Liver (tissue), 9 donors: ENCODE results near the gene MYL6B. TPM values are rescaled to one million over a fixed set of nuclear protein-coding genes. Genes with fewer than 3 reads are reported as not detected.

Source experiments
- DNase-seq: peaks from one replicate; pipeline ENCODE4 v3.0.0-alpha.2; 2017; ENCODE audit warnings: low spot score
- H3K27ac ChIP-seq, 2 donors: one replicate each; pipeline ENCODE4 v1.7.0; 2013; ENCODE audit warnings: inconsistent platforms in 2 of 2, low read length in 2 of 2, control low read depth in 1 of 2, low read depth in 1 of 2, mild to moderate bottlenecking in 1 of 2
- H3K27me3 ChIP-seq, 4 donors: one replicate each; pipeline versions ENCODE4 v1.6.1 to v1.7.0; 2013; ENCODE audit warnings: low read length in 3 of 4, inconsistent platforms in 1 of 4, mild to moderate bottlenecking in 1 of 4, moderate library complexity in 1 of 4; ENCODE audit not compliant: control insufficient read depth in 4 of 4, insufficient read depth in 4 of 4
- H3K36me3 ChIP-seq, 4 donors: one replicate each; pipeline versions ENCODE4 v1.6.1 to v1.7.0; 2013; ENCODE audit warnings: low read length in 3 of 4, mild to moderate bottlenecking in 3 of 4, low read depth in 1 of 4, moderate library complexity in 1 of 4; ENCODE audit not compliant: control insufficient read depth in 4 of 4, insufficient read depth in 3 of 4
- H3K4me1 ChIP-seq, 4 donors: one replicate each; pipeline versions ENCODE4 v1.6.1 to v1.7.0; 2013; ENCODE audit warnings: low read length in 3 of 4, mild to moderate bottlenecking in 3 of 4, moderate library complexity in 1 of 4; ENCODE audit not compliant: control insufficient read depth in 4 of 4, insufficient read depth in 4 of 4
- H3K4me3 ChIP-seq, 3 donors: one replicate each; pipeline versions ENCODE4 v1.6.1 to v1.7.0; 2013; ENCODE audit warnings: low read length in 3 of 3, control low read depth in 1 of 3, low read depth in 1 of 3, mild to moderate bottlenecking in 1 of 3
- H3K9ac ChIP-seq, 2 donors: one replicate each; pipeline ENCODE4 v1.7.0; 2013; ENCODE audit warnings: low read length in 2 of 2, mild to moderate bottlenecking in 2 of 2, moderate library complexity in 2 of 2, control low read depth in 1 of 2, low read depth in 1 of 2
- H3K9me3 ChIP-seq, 4 donors: one replicate each; pipeline versions ENCODE4 v1.6.1 to v1.7.0; 2013; ENCODE audit warnings: low read length in 3 of 4; ENCODE audit not compliant: control insufficient read depth in 4 of 4
- ATF3 ChIP-seq: IDR thresholded peaks from 2 replicates; pipeline ENCODE4 v1.6.1; 2016; ENCODE audit warnings: antibody characterized with exemption
- CTCF ChIP-seq: fragments of 150-350 bp; IDR thresholded peaks from 2 replicates; pipeline ENCODE4 v1.5.1; 2017; ENCODE audit warnings: improper control_type of control experiment, low read depth, low read length; ENCODE audit not compliant: missing input control
- EGR1 ChIP-seq, 2 donors: IDR thresholded peaks; 2 replicates each; pipeline ENCODE4 v1.6.1; 2016 to 2018; ENCODE audit warnings: antibody characterized with exemption in 2 of 2, low read depth in 2 of 2
- FOXA1 ChIP-seq: IDR thresholded peaks from 2 replicates; pipeline ENCODE4 v1.6.1; 2016; ENCODE audit warnings: antibody characterized with exemption
- FOXA2 ChIP-seq: IDR thresholded peaks from 2 replicates; pipeline ENCODE4 v1.6.1; 2016; ENCODE audit warnings: antibody characterized with exemption
- GABPA ChIP-seq, 2 donors: IDR thresholded peaks in 1 of 2; conservative IDR thresholded peaks in 1 of 2; 2 replicates each; pipeline ENCODE4 v1.6.1; 2016; ENCODE audit warnings: antibody characterized with exemption in 2 of 2, mild to moderate bottlenecking in 1 of 2, moderate library complexity in 1 of 2
- JUND ChIP-seq, 2 donors: IDR thresholded peaks; 2 replicates each; pipeline ENCODE4 v1.6.1; 2016; ENCODE audit warnings: antibody characterized with exemption in 2 of 2
- MAX ChIP-seq: IDR thresholded peaks from 2 replicates; pipeline ENCODE4 v1.6.1; 2016; ENCODE audit warnings: antibody characterized with exemption
- NR2F2 ChIP-seq: IDR thresholded peaks from 2 replicates; pipeline ENCODE4 v1.6.1; 2016; ENCODE audit warnings: antibody characterized with exemption
- REST ChIP-seq: IDR thresholded peaks from 2 replicates; pipeline ENCODE4 v1.6.1; 2016; ENCODE audit warnings: antibody characterized with exemption, mild to moderate bottlenecking
- RXRA ChIP-seq, 2 donors: IDR thresholded peaks; 2 replicates each; pipeline ENCODE4 v1.6.1; 2017 to 2018; ENCODE audit warnings: antibody characterized with exemption in 2 of 2, mild to moderate bottlenecking in 1 of 2
- SP1 ChIP-seq: IDR thresholded peaks from 2 replicates; pipeline ENCODE4 v1.6.1; 2018; ENCODE audit warnings: antibody characterized with exemption, mild to moderate bottlenecking
- YY1 ChIP-seq: IDR thresholded peaks from 2 replicates; pipeline ENCODE4 v1.6.1; 2016; ENCODE audit warnings: antibody characterized with exemption, mild to moderate bottlenecking
- ZBTB33 ChIP-seq: IDR thresholded peaks from 2 replicates; pipeline ENCODE4 v1.6.1; 2016; ENCODE audit warnings: antibody characterized with exemption
- WGBS: extraction: QIAGEN DNeasy Blood & Tissue Kit; methylation state at CpG from one replicate; pipeline ENCODE4 v1.1.7; 2013; 5-methylcytosine and 5-hydroxymethylcytosine counted together
- polyA plus RNA-seq, 2 donors: library from polyadenylated mRNA; stranded (reverse) in 1 of 2; unstranded in 1 of 2; fragments of 200-250 nt in 1 of 2; fragments of >200 nt in 1 of 2; fragmentation: Nextera tagmentation in 1 of 2; extraction: Ambion mirVana in 1 of 2; gene quantifications; one replicate each; pipeline versions ENCODE4 v1.2.1 to v1.2.3, GENCODE V29; 2013 to 2015
- total RNA-seq, 2 donors: library from RNA; depleted of rRNA; stranded (reverse); fragments of >200 nt; gene quantifications; one replicate each; pipeline ENCODE4 v1.2.3, GENCODE V29; 2014
- donor health status: healthy.
- donor health status: healthy.
- donor health status: healthy.
- donor health status: healthy.
- donor health status: healthy.

Gene MYL6B
- total and polyA plus RNA-seq, 4 donors: 3.7 to 14.2 (median 12.6) TPM

- TF ChIP-seq ZBTB33 (no peak), RXRA (IDR thresholded peaks at IDR 0.05) (no peak), MAX (no peak)
These were observed 1.3 kb downstream of the MYL6B start (continued) for GRCh38 chr12:56153678-56154065.

GRCh38 chr12:56154246-56154771 is 1.9 kb downstream of the MYL6B start:
- 100% methylated on average over 1 of the region's 1 CpG for WGBS
- Histone ChIP-seq H3K27ac (no peak overlapping the region), H3K36me3 (no peaks in the 10 kb centered on the region), H3K27me3 (no peaks in the 10 kb centered on the region), H3K4me1 (peaks cover 9 to 43% (median 33%) of the 10 kb centered on the region in 4 donors), H3K4me3 (no peak overlapping the region), H3K9me3 (no peaks in the 10 kb centered on the region), H3K9ac (no peak overlapping the region)
- TF ChIP-seq CTCF: no peak
- no peak for DNase-seq

GRCh38 chr12:56154818-56155217 is 2.4 kb downstream of the MYL6B start:
- WGBS: 89% methylated on average over 5 of the region's 5 CpGs
- no peak for TF ChIP-seq CTCF
- no peak for TF ChIP-seq REST
- TF ChIP-seq ATF3: no peak
- no peak for TF ChIP-seq FOXA1
- no peak for TF ChIP-seq JUND (IDR thresholded peaks at IDR 0.05)
- no peak for TF ChIP-seq MAX
- TF ChIP-seq GABPA (IDR thresholded peaks at IDR 0.05 in 1 of 2, conservative IDR thresholded peaks at IDR 0.05 in 1 of 2): no peak
- TF ChIP-seq YY1: no peak
- no peak for TF ChIP-seq ZBTB33
- no peak for TF ChIP-seq NR2F2
- TF ChIP-seq EGR1 (IDR thresholded peaks at IDR 0.05; ENCODE audit: low read depth in 2 of 2): no peak
- no peak for TF ChIP-seq SP1
- TF ChIP-seq FOXA2: no peak
- Histone ChIP-seq H3K36me3 (peaks cover 0 to under 1% (median under 1%) of the 10 kb centered on the region in 4 donors), H3K9ac (no peak overlapping the region), H3K27me3 (no peaks in the 10 kb centered on the region), H3K4me1 (peaks cover 9 to 49% (median 37%) of the 10 kb centered on the region in 4 donors), H3K9me3 (no peaks in the 10 kb centered on the region), H3K27ac (no peak overlapping the region), H3K4me3 (no peak overlapping the region)
- no peak for DNase-seq
